GM12801 (cell line): Measurements from ENCODE around the gene PPP6R1.

Experiments
- TF ChIP-seq, protein P1 (sequence below): IDR thresholded peaks from one replicate; pipeline ENCODE4 v1.5.1; 2011; ENCODE audit warnings: control low read depth; ENCODE audit not compliant: insufficient read length; ENCODE audit errors: extremely low read depth

PPP6R1 gene

DNA sequence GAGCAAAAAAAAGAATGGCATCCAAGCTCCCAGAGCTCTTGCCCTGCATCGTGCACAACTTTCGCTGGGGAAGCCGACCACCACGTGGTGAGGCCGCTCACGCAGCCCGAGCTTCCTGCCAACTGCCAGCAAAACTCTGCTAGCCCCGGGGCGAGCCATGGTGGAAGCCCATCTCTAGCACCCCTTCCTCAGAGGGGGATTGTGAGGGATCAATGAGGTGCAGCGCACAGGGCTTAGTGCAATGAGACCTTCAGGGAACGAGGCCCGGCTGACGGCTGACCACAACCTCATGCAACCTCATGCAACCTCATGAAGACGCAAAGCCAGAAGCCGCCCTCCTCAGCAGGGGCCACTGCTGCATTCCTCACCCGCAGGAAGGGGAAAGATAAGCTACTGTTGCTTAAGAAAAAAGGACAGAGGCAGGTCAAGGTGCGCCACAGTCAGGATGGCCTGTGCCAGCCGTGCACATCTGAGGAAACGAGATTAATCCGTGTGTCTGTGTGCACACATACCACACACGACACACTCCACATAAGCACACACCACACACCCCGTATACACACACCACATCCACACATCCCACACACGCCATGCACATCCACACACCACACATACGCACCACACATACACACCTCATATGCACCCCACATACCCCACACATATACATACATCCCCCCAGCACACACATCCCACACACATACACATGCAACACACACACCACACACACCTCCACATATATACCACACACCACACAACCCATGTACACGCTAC is 11.5 kb upstream of the PPP6R1 start:
- TF ChIP-seq, protein P1, sequence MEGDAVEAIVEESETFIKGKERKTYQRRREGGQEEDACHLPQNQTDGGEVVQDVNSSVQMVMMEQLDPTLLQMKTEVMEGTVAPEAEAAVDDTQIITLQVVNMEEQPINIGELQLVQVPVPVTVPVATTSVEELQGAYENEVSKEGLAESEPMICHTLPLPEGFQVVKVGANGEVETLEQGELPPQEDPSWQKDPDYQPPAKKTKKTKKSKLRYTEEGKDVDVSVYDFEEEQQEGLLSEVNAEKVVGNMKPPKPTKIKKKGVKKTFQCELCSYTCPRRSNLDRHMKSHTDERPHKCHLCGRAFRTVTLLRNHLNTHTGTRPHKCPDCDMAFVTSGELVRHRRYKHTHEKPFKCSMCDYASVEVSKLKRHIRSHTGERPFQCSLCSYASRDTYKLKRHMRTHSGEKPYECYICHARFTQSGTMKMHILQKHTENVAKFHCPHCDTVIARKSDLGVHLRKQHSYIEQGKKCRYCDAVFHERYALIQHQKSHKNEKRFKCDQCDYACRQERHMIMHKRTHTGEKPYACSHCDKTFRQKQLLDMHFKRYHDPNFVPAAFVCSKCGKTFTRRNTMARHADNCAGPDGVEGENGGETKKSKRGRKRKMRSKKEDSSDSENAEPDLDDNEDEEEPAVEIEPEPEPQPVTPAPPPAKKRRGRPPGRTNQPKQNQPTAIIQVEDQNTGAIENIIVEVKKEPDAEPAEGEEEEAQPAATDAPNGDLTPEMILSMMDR = no peak

DNA sequence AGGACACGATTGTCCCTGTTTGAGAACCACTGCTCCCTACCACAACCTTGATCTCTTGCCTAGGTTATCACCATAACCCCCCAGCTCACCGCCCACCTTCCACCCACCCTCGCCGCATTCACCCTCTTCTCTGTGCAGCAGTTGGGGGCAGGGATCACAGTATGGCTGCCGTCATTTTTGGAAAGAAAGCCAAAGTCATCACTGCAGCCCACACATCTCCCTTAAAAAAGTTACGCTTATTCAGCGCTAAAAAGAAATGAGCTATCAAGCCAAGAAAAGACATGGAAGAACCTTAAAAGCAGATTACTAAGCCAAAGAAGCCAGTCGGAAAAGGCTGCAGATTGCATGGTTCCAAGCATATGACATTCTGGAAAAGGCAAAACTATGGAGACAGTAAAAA is 10.5 kb upstream of the PPP6R1 start:
- TF ChIP-seq, protein P1 = no peak

DNA sequence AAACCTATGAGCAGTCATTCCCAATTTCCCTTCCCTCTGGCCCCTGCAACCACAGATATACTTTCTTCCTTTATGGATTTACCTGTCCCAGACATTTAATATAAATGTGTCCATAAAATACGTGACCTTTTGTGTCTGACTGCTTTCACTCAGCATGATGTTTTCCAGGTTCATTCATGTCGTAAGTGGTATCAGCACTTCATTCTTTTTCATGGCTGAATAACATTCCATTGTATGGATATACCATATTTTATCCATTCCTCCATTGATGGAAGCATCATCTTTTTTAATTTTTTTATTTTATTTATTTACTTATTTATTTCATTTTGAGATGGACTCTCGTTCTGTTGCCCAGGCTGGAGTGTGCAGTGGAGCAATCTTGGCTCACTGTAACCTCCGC is 8.0 kb upstream of the PPP6R1 start:
- TF ChIP-seq, protein P1 = no peak

DNA sequence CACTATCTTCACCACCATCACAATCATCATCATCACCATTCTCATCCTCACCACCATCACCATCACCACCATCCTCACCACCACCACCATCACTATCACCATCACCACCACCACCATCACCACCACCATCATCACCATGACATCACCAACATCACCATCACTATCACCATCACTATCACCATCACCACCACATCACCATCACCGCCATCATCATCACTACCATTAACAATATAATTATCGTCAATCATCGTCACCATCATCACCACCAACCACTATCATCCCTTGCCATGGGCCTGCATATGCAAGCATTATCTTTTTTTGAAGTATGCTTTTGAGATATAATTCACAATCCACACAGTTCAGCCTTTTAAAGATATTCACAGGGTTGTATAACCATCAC is 7.6 kb upstream of the PPP6R1 start:
- TF ChIP-seq, protein P1 = no peak

DNA sequence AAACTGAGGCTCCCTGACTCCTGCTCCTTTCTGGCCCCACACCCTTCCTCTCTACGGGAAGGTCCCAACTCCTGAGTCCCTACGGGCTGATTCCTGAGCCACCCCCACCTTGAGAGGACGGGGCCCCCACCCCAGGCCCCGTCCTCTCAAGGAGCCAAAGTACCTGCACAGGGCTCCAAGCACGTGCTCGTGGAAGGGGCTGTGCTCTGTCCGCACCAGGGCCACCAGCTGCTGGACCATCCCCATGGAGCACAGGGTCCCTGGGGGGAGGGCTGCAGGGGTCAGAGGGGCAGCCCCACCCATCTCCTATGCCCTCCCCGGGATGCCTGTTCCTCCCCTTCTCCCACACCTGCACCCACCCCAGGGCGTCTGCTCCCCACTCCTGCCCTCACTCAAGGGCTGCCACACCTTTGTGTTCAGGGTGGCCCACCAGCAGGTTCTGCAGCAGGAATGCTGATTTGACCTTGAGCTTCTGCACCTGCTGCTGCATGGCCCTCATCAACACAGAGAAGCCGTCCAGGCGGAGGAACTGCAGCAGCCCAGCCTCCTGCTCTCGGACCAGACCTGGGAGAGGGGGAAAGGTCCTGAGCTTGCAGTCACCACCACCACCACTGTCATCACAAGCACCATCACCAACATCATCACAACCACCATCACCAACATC is 7.0 kb upstream of the PPP6R1 start:
- TF ChIP-seq, protein P1 = no peak

DNA sequence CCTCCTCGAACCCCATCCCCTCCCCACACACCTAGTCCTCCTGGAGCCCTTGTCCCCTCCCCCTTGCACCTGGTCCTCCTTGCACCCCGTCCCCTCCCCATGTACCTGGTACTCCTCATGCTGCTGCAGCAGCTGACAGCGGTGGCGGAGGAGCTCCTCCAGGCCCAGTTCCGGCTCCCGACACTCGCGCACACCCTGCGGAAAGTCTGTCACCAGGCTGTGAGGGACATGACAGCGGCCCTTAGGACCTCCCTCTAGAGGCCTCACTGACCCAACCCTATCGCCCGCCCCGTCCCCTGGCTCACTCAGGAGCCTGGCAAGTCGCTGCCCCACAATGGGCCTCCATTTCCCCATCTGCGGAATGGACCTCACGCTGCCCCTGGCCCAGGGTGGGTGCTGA is 6.4 kb upstream of the PPP6R1 start:
- TF ChIP-seq, protein P1 = no peak

DNA sequence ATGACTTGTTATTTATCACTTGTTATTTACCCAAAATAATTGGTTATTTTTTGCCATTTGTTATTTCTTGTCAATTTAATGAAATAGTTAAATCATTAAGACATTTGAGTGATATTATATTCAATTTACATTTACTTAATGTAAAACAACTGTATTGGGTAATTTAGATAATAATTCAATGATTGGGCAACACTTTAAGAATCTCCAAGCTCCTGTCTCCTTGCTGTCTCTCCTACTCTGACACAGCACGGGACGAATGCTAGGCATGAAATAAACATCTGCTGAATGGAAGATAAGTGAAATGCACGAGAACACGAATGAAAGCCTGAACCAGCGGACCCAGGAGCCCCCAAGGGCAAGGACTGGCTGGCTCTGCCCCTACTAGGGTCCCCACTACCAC is 5.7 kb upstream of the PPP6R1 start:
- TF ChIP-seq, protein P1 = no peak
